MCF 10A (cell line): Measurements from ENCODE around the gene OPALIN. TPM values are rescaled to one million over a fixed set of nuclear protein-coding genes. Genes with fewer than 3 reads are reported as not detected.
"Not testable (repeated sequence)": the region's sequence is repeated elsewhere in the genome, so short reads cannot be mapped to it uniquely, and the experiment has no call there.

ENCODE experiments used
- BruUV-seq: library from RNA; stranded (reverse); fragments of 400-500 nt; replicated peaks from 2 replicates; lab custom pipeline; 2021; lab: Mats Ljungman, UMichigan
- CTCF ChIA-PET: fragments of 300-600 bp; sonication (Branson Sonifier 250); formaldehyde crosslinking; extraction: SDS; loops from one replicate; lab custom pipeline; 2021; ENCODE audit warnings: antibody characterized with exemption, inconsistent platforms; lab: Yijun Ruan, JAX
- POLR2A ChIA-PET: fragments of 300-600, 350-650 bp; sonication (Branson Sonifier 250); formaldehyde crosslinking; extraction: SDS; loops from one replicate; lab custom pipeline; 2020; ENCODE audit warnings: antibody characterized with exemption, inconsistent platforms; lab: Yijun Ruan, JAX
- DNase-seq: peaks from one replicate; pipeline ENCODE4 v3.0.0-alpha.2; 2018; ENCODE audit not compliant: unreplicated experiment
- H3K27ac Mint-ChIP-seq: one replicate; pipeline ENCODE4 v1.8.0; 2022; ENCODE audit warnings: mild to moderate bottlenecking, low read depth, mixed read lengths; ENCODE audit not compliant: unreplicated experiment
- H3K27me3 Mint-ChIP-seq: one replicate; pipeline ENCODE4 v1.8.0; 2022; ENCODE audit warnings: mixed read lengths; ENCODE audit not compliant: insufficient read depth, unreplicated experiment
- H3K36me3 Mint-ChIP-seq: one replicate; pipeline ENCODE4 v1.8.0; 2022; ENCODE audit warnings: mild to moderate bottlenecking, moderate library complexity, mixed read lengths; ENCODE audit not compliant: insufficient read depth, unreplicated experiment
- H3K4me1 Mint-ChIP-seq: one replicate; pipeline ENCODE4 v1.8.0; 2022; ENCODE audit warnings: mixed read lengths; ENCODE audit not compliant: insufficient read depth, unreplicated experiment
- H3K4me3 Mint-ChIP-seq: one replicate; pipeline ENCODE4 v1.8.0; 2022; ENCODE audit warnings: mild to moderate bottlenecking, moderate library complexity, mixed read lengths; ENCODE audit not compliant: unreplicated experiment
- H3K9me3 Mint-ChIP-seq: one replicate; pipeline ENCODE4 v1.8.0; 2022; ENCODE audit warnings: mixed read lengths; ENCODE audit not compliant: unreplicated experiment
- CTCF ChIP-seq: fragments of 200-600 bp; IDR thresholded peaks from one replicate; pipeline ENCODE4 v1.8.0; 2022; ENCODE audit warnings: antibody characterized with exemption, mild to moderate bottlenecking; ENCODE audit not compliant: unreplicated experiment
- intact Hi-C: fragments of 100-400 bp; cut with micrococcal nuclease; formaldehyde crosslinking; loops from 2 replicates; pipeline ENCODE4 v1.14.1; 2022
- total RNA-seq: library from RNA; stranded (reverse); gene quantifications from 2 replicates; pipeline ENCODE4 v1.2.3, GENCODE V29; 2022

The OPALIN gene
- total RNA-seq, 1 experiment from 2014 or later, result not detected

- no peaks in the 10 kb centered on the region for H3K4me1 Mint-ChIP-seq
- CTCF ChIA-PET, result interaction anchor here (0.6 to 1.5 kb wide), 2 partner anchors 65 to 1605 kb away, joined by 3 read pairs; no protein-coding TSS in a partner anchor
- TF ChIP-seq CTCF, result no peak
- no TSS peak for BruUV-seq
- intact Hi-C loops, result no loop called here
- no peaks in the 10 kb centered on the region for H3K36me3 Mint-ChIP-seq
- H3K27me3 Mint-ChIP-seq, result peaks cover 10% of the 10 kb centered on the region
- DNase-seq, result no peak
- no peak overlapping the region for H3K27ac Mint-ChIP-seq
- POLR2A ChIA-PET, result no interaction called here
- H3K9me3 Mint-ChIP-seq, result no peaks in the 10 kb centered on the region
- no peak overlapping the region for H3K4me3 Mint-ChIP-seq
Observed at GRCh38 chr10:96309628-96310320, 49.0 kb downstream of the OPALIN start.

- intact Hi-C loops, DNase-seq, BruUV-seq, H3K4me1 Mint-ChIP-seq, H3K4me3 Mint-ChIP-seq, H3K36me3 Mint-ChIP-seq, H3K27ac Mint-ChIP-seq, H3K9me3 Mint-ChIP-seq: not testable (repeated sequence)
- H3K27me3 Mint-ChIP-seq, result peaks cover 10% of the 10 kb centered on the region
- CTCF ChIA-PET, result interaction anchor here (0.6 to 1.9 kb wide), 4 partner anchors 15 to 292 kb away, joined by 3 to 9 read pairs (median 4); no protein-coding TSS in a partner anchor
- POLR2A ChIA-PET, result interaction anchor here (1.5 kb wide), 1 partner anchor 10 kb away, joined by 6 read pairs; no protein-coding TSS in a partner anchor
Observed at GRCh38 chr10:96308854-96309253, 49.9 kb downstream of the OPALIN start.

- intact Hi-C loops, result no loop called here
- H3K27me3 Mint-ChIP-seq, result peaks cover 13% of the 10 kb centered on the region
- no peaks in the 10 kb centered on the region for H3K4me1 Mint-ChIP-seq
- no peak overlapping the region for H3K27ac Mint-ChIP-seq
- H3K36me3 Mint-ChIP-seq, result no peaks in the 10 kb centered on the region
- TF ChIP-seq CTCF, result no peak
- ChIA-PET POLR2A (no interaction called here), CTCF (interaction anchor here (0.8 to 2.7 kb wide), 2 partner anchors 14 to 77 kb away, joined by 3 to 21 read pairs; no protein-coding TSS in a partner anchor)
- H3K9me3 Mint-ChIP-seq, result no peaks in the 10 kb centered on the region
- DNase-seq, result no peak
- no TSS peak for BruUV-seq
- H3K4me3 Mint-ChIP-seq, result no peak overlapping the region
Observed at GRCh38 chr10:96306516-96306915, 52.3 kb downstream of the OPALIN start.

- intact Hi-C loops, result no loop called here
Observed at GRCh38 chr10:96305019-96305418, 53.8 kb downstream of the OPALIN start.

More at GRCh38 chr10:96305019-96305418, 53.8 kb downstream of the OPALIN start:
- ChIA-PET POLR2A (interaction anchor here (0.7 kb wide), 1 partner anchor 15 kb away, joined by 3 read pairs; no protein-coding TSS in a partner anchor), CTCF (interaction anchor here (0.6 to 2.7 kb wide), 3 partner anchors 11 to 87 kb away, joined by 3 to 21 read pairs (median 5); no protein-coding TSS in a partner anchor)
- H3K36me3 Mint-ChIP-seq, result no peaks in the 10 kb centered on the region
- H3K27me3 Mint-ChIP-seq, result peaks cover 28% of the 10 kb centered on the region
- no peak overlapping the region for H3K27ac Mint-ChIP-seq
- no peaks in the 10 kb centered on the region for H3K9me3 Mint-ChIP-seq
- no peak for DNase-seq
- no peaks in the 10 kb centered on the region for H3K4me1 Mint-ChIP-seq
- H3K4me3 Mint-ChIP-seq, result no peak overlapping the region
- no peak for TF ChIP-seq CTCF
- no TSS peak for BruUV-seq
